IMR-90 (cell line): ENCODE results near the gene RGS19. TPM values are rescaled to one million over a fixed set of nuclear protein-coding genes. Genes with fewer than 3 reads are reported as not detected.

Experiments
- ATAC-seq: fragments of 200-7000 bp; cut with Tn5 transposase; 2 replicates; pipeline ENCODE4 v1.9.1; 2020; ENCODE audit warnings: low read depth, mild to moderate bottlenecking, moderate library complexity
- BruUV-seq: library from RNA; stranded (reverse); fragments of 400-500 nt; replicated peaks from 2 replicates; lab custom pipeline; 2021; lab: Mats Ljungman, UMichigan
- CTCF ChIA-PET: fragments of 300-600 bp; formaldehyde crosslinking; extraction: SDS; loops from one replicate; lab custom pipeline; 2021; ENCODE audit warnings: antibody characterized with exemption; lab: Yijun Ruan, JAX
- POLR2A ChIA-PET: fragments of 300-600 bp; sonication (Branson Sonifier 250); formaldehyde crosslinking; loops from one replicate; lab custom pipeline; 2022; ENCODE audit warnings: antibody characterized with exemption; ENCODE audit not compliant: unreplicated experiment; lab: Charles Lee
- DNase-seq: peaks from one replicate; pipeline ENCODE4 v3.0.0; 2013
- H2AFZ ChIP-seq: replicated peaks from 2 replicates; pipeline ENCODE3; 2013; ENCODE audit warnings: low read length, mild to moderate bottlenecking; ENCODE audit not compliant: poor library complexity
- H2AK5ac ChIP-seq: 2 replicates; pipeline ENCODE4 v1.6.1; 2013; ENCODE audit warnings: low read depth, low read length, inconsistent platforms
- H2AK9ac ChIP-seq: replicated peaks from 2 replicates; pipeline ENCODE3; 2013; ENCODE audit warnings: mild to moderate bottlenecking, low read depth, low read length, moderate library complexity; ENCODE audit not compliant: poor library complexity
- H2BK120ac ChIP-seq: 2 replicates; pipeline ENCODE4 v1.6.1; 2013; ENCODE audit warnings: low read depth, low read length, inconsistent platforms
- H2BK15ac ChIP-seq: 3 replicates; pipeline ENCODE4 v1.6.1; 2013; ENCODE audit warnings: low read depth, low read length, inconsistent platforms
- H2BK20ac ChIP-seq: 2 replicates; pipeline ENCODE4 v1.6.1; 2013; ENCODE audit warnings: low read depth, mild to moderate bottlenecking, inconsistent platforms, low read length, moderate library complexity
- H2BK5ac ChIP-seq: 2 replicates; pipeline ENCODE4 v1.6.1; 2013; ENCODE audit warnings: mild to moderate bottlenecking, low read depth, low read length, inconsistent platforms; ENCODE audit not compliant: poor library complexity, severe bottlenecking
- H3K14ac ChIP-seq: replicated peaks from 2 replicates; pipeline ENCODE4 v1.6.1; 2013; ENCODE audit warnings: low read depth, low read length, inconsistent platforms
- H3K18ac ChIP-seq: 2 replicates; pipeline ENCODE4 v1.6.1; 2013; ENCODE audit warnings: low read depth, low read length, control low read depth
- H3K23ac ChIP-seq: 2 replicates; pipeline ENCODE4 v1.6.1; 2013; ENCODE audit warnings: low read depth, low read length, inconsistent platforms
- H3K27ac ChIP-seq: 2 replicates; pipeline ENCODE4 v1.5.1; 2013; ENCODE audit warnings: mild to moderate bottlenecking, control low read depth, low read length; ENCODE audit not compliant: insufficient read depth
- H3K27me3 ChIP-seq: 2 replicates; pipeline ENCODE4 v1.6.1; 2013; ENCODE audit warnings: low read length; ENCODE audit not compliant: control insufficient read depth, insufficient read depth
- H3K36me3 ChIP-seq: 2 replicates; pipeline ENCODE4 v1.6.1; 2013; ENCODE audit warnings: low read length, mixed read lengths; ENCODE audit not compliant: control insufficient read depth, insufficient read depth
- H3K4ac ChIP-seq: 2 replicates; pipeline ENCODE4 v1.6.1; 2013; ENCODE audit warnings: low read depth, low read length, inconsistent platforms
- H3K4me1 ChIP-seq: 2 replicates; pipeline ENCODE4 v1.6.1; 2013; ENCODE audit warnings: low read length, mixed read lengths; ENCODE audit not compliant: control insufficient read depth, insufficient read depth
- H3K4me2 ChIP-seq: 2 replicates; pipeline ENCODE4 v1.6.1; 2013; ENCODE audit warnings: low read depth, mild to moderate bottlenecking, control low read depth, low read length, moderate library complexity
- H3K4me3 ChIP-seq: 2 replicates; pipeline ENCODE4 v1.5.1; 2013; ENCODE audit warnings: low read depth, mild to moderate bottlenecking, control low read depth, low read length, moderate library complexity; ENCODE audit not compliant: insufficient read depth
- H3K56ac ChIP-seq: 2 replicates; pipeline ENCODE4 v1.6.1; 2013; ENCODE audit warnings: low read length, inconsistent platforms; ENCODE audit not compliant: insufficient read depth; ENCODE audit errors: extremely low read depth
- H3K79me1 ChIP-seq, 2 experiments: 2 replicates each; pipeline ENCODE4 v1.6.1; 2013; ENCODE audit warnings: low read length in 2 of 2, inconsistent platforms in 1 of 2, low read depth in 1 of 2
- H3K9ac ChIP-seq: 2 replicates; pipeline ENCODE4 v1.6.1; 2013; ENCODE audit warnings: low read depth, low read length, control low read depth
- H3K9me1 ChIP-seq: 2 replicates; pipeline ENCODE4 v1.6.1; 2013; ENCODE audit warnings: low read length, inconsistent platforms; ENCODE audit not compliant: insufficient read depth
- H3K9me3 ChIP-seq: 2 replicates; pipeline ENCODE4 v1.6.1; 2013; ENCODE audit warnings: low read length; ENCODE audit not compliant: control insufficient read depth, insufficient read depth
- H4K20me1 ChIP-seq: 2 replicates; pipeline ENCODE4 v1.6.1; 2013; ENCODE audit warnings: low read length, inconsistent platforms; ENCODE audit not compliant: insufficient read depth
- H4K5ac ChIP-seq: 2 replicates; pipeline ENCODE4 v1.6.1; 2013; ENCODE audit warnings: mild to moderate bottlenecking, low read depth, low read length, control low read depth
- H4K8ac ChIP-seq, 2 experiments: 2 replicates each; pipeline ENCODE4 v1.6.1; 2013; ENCODE audit warnings: low read depth in 2 of 2, low read length in 2 of 2, control low read depth in 1 of 2, inconsistent platforms in 1 of 2
- H4K91ac ChIP-seq: 2 replicates; pipeline ENCODE4 v1.6.1; 2013; ENCODE audit warnings: low read depth, low read length, inconsistent platforms; ENCODE audit not compliant: insufficient read depth
- BHLHE40 ChIP-seq: fragments of 150-350 bp; IDR thresholded peaks from 2 replicates; pipeline ENCODE4 v1.6.1; 2016; ENCODE audit warnings: mild to moderate bottlenecking, low read depth, low read length
- CEBPB ChIP-seq: IDR thresholded peaks from 2 replicates; pipeline ENCODE4 v1.6.1; 2012; ENCODE audit warnings: low read depth, low read length, improper control_type of control experiment
- CHD1 ChIP-seq: IDR thresholded peaks from 2 replicates; pipeline ENCODE4 v1.6.1; 2012; ENCODE audit warnings: low read depth, low read length, improper control_type of control experiment
- MAFK ChIP-seq: IDR thresholded peaks from 2 replicates; pipeline ENCODE4 v1.6.1; 2012; ENCODE audit warnings: low read depth, low read length, improper control_type of control experiment
- MAZ ChIP-seq: IDR thresholded peaks from 2 replicates; pipeline ENCODE4 v1.6.1; 2012; ENCODE audit warnings: low read depth, mild to moderate bottlenecking, low read length, improper control_type of control experiment, moderate library complexity, borderline replicate concordance
- MXI1 ChIP-seq: IDR thresholded peaks from 2 replicates; pipeline ENCODE4 v1.6.1; 2012; ENCODE audit warnings: low read depth, mild to moderate bottlenecking, low read length, moderate library complexity, borderline replicate concordance
- RAD21 ChIP-seq: IDR thresholded peaks from 2 replicates; pipeline ENCODE4 v1.6.1; 2012; ENCODE audit warnings: low read length, improper control_type of control experiment
- RCOR1 ChIP-seq: IDR thresholded peaks from 2 replicates; pipeline ENCODE4 v1.6.1; 2012; ENCODE audit warnings: mild to moderate bottlenecking, low read length, improper control_type of control experiment; ENCODE audit not compliant: insufficient replicate concordance
- RFX5 ChIP-seq: IDR thresholded peaks from 2 replicates; pipeline ENCODE4 v1.8.0; 2012; ENCODE audit warnings: low read depth, mild to moderate bottlenecking, low read length, moderate library complexity
- SMC3 ChIP-seq: fragments of 150-350 bp; IDR thresholded peaks from 2 replicates; pipeline ENCODE4 v1.6.1; 2016; ENCODE audit warnings: low read depth, mild to moderate bottlenecking, antibody characterized with exemption, low read length, moderate library complexity
- WGBS, 2 experiments: methylation state at CpG; one replicate each; pipeline versions ENCODE4 v1.1.5 to v1.1.7; 2013; ENCODE audit warnings: missing lambda C conversion rate in 2 of 2; ENCODE audit not compliant: insufficient read length in 1 of 2; ENCODE audit errors: extremely low coverage in 2 of 2; 5-methylcytosine and 5-hydroxymethylcytosine counted together
- dilution Hi-C: fragments of 300-500 bp; cut with HindIII; formaldehyde crosslinking; loops from one replicate; pipeline ENCODE4 v1.14.3; 2018; ENCODE audit warnings: low sequenced_read_pairs; ENCODE audit not compliant: unreplicated experiment
- in situ Hi-C: fragments of 300-500 bp; cut with MboI; formaldehyde crosslinking; loops from 3 replicates; pipeline ENCODE4 v1.14.3; 2019; ENCODE audit warnings: low sequenced_read_pairs, inconsistent platforms, mixed read lengths
- intact Hi-C: fragments of 100-400 bp; cut with micrococcal nuclease; formaldehyde crosslinking; loops from 2 replicates; pipeline ENCODE4 v1.10.0; 2022
- polyA plus RNA-seq, 3 experiments: library from polyadenylated mRNA; depleted of rRNA; stranded (reverse); fragments of >200 nt; gene quantifications; 2 replicates each; pipeline ENCODE4 v1.2.3, GENCODE V29; 2012; ENCODE audit warnings: low replicate concordance in 1 of 3
- total RNA-seq: library from RNA; depleted of rRNA; stranded (reverse); fragments of >200 nt; gene quantifications from 2 replicates; pipeline ENCODE4 v1.2.3, GENCODE V29; 2012

RGS19 gene
- total and polyA plus RNA-seq, 2 of the 4 experiments (the other 2 are of a cell fraction) = 7.7 to 17.5 TPM

DNA sequence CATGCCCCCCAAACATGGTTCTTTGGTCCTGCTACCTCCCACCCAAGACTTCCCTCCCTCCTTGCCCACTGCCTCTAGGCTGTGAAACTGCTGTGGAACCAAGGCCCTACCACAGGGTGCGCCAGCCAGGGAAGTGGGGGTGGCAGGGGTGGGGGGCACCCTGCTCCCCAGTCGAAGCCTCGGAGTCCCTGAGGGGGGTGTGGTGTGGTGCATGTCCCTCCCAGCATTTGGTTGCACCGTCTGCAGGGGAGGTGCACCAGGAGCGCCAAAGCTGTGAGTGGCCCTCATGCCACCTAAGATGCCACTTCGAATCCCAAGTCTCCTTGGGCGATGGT lies 1.8 kb downstream of the RGS19 start (continued):
- no peak for TF ChIP-seq RAD21
- no peak for TF ChIP-seq MAFK
- no peak for TF ChIP-seq RCOR1
- TF ChIP-seq BHLHE40 = no peak
- TF ChIP-seq CEBPB = no peak

DNA sequence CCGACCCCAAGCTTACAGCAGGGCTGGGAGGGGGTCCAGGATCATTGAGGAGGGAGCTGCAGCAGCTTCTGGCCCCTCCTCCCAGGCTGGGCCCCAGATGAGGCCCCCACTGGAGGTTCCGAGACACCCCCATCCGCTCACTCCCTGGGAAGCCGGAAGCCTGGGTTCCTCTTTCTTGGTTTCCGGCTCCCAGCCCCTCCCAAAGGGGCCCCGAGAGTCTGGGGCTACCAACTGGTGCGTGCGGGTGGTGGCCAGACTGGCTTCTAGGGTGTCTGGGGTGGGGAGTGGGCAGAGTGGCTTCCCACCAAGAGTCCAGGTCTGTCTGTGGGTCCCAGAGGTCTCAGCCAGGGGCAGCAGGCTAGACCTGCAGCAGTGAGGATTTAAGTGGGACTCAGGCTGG lies 2.2 kb downstream of the RGS19 start:
- ATAC-seq (no peak), DNase-seq (no peak)
- CTCF ChIA-PET = no interaction called here
- Histone ChIP-seq H2BK15ac (no peak overlapping the region), H4K20me1 (peaks cover 6% of the 10 kb centered on the region), H3K27me3 (peaks cover 4% of the 10 kb centered on the region; the same call in 1 of the 2 replicates), H2AK5ac (no peak overlapping the region), H3K9ac (no peak overlapping the region), H2AK9ac (peak overlapping the region; percentile 16), H3K14ac (no peak overlapping the region), H2BK120ac (no peak overlapping the region), H4K91ac (no peak overlapping the region), H4K5ac (no peak overlapping the region), H3K4me1 (peaks cover 11% of the 10 kb centered on the region), H3K9me1 (no peaks in the 10 kb centered on the region), H4K8ac (no peak overlapping the region), H3K4me2 (no peak overlapping the region), H2BK5ac (no peak overlapping the region), H3K27ac (no peak overlapping the region), H3K4me3 (no peak overlapping the region), H3K36me3 (peaks cover 21% of the 10 kb centered on the region; the same call in 1 of the 2 replicates), H2BK20ac (no peak overlapping the region), H2AFZ (no peak overlapping the region), H3K79me1 (peaks cover 6 to 8% of the 10 kb centered on the region in 2 experiments; a peak in 3 of 4 replicates), H3K23ac (no peak overlapping the region), H3K9me3 (no peaks in the 10 kb centered on the region), H3K56ac (no peak overlapping the region), H3K18ac (no peak overlapping the region), H3K4ac (no peak overlapping the region)
- WGBS, 2 experiments = 100% methylated on average over 3 of the region's 8 CpGs; no CpG with 5 or more reads in 1 of the 2 experiments
- no TSS peak for BruUV-seq
- dilution Hi-C loops (no loop called here), in situ Hi-C loops (no loop called here), intact Hi-C loops (no loop called here)
- TF ChIP-seq SMC3 (no peak), CEBPB (no peak), RFX5 (no peak), CHD1 (no peak), RAD21 (no peak), MXI1 (no peak), MAZ (no peak), MAFK (no peak)
- POLR2A ChIA-PET = no interaction called here
